Stimulated activated CD8-positive, alpha-beta memory T cell treated with anti-CD3 and anti-CD28 coated beads, Interleukin-2, amount 100 ng/mL, for 1 hour (primary cell): ENCODE data around the gene ATE1.
"Not testable (repeated sequence)": the region's sequence is repeated elsewhere in the genome, so short reads cannot be mapped to it uniquely, and the experiment has no call there.

Source experiments
- DNase-seq, 2 donors: peaks; one replicate each; pipeline ENCODE4 v3.0.0-alpha.2; 2020; ENCODE audit warnings: low read depth in 2 of 2

Gene ATE1

DNA sequence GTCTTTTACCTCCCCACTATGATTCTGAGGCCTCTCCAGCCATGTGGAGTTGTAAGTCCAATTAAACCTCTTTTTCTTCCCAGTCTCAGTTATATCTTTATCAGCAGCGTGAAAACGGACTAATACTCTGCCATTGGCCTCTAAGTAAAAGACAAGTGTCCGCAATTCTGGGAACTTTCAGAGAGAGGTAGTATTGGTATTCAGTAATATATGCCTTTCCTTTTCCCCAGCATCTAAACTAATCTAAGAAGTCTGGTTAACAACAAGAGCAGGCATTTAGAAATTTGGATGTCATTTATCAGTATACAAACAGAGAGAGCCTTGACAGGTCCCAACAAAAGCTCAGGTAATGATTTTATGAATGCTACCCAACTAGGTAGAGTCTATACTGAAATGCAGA, 95.2 kb downstream of the ATE1 start:
- DNase-seq, result no peak

DNA sequence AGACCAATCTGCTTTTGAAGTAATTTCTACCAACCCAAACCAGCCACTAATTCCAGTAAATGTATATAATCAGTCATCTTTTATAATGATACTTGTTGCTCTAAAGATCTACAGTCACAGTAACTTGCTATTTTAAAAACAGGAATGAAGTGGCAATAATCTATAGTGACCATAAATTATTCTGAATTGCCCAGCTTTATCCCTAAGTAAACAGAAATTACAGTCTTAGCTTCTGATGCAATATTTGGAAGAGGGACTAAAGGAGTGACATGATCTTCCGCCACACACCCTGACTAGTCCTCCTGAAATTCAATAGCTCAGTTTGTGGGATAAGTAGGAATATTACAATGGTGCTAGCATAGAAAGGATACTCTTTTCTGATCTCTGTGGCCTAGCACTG, 96.1 kb downstream of the ATE1 start:
- no peak for DNase-seq

DNA sequence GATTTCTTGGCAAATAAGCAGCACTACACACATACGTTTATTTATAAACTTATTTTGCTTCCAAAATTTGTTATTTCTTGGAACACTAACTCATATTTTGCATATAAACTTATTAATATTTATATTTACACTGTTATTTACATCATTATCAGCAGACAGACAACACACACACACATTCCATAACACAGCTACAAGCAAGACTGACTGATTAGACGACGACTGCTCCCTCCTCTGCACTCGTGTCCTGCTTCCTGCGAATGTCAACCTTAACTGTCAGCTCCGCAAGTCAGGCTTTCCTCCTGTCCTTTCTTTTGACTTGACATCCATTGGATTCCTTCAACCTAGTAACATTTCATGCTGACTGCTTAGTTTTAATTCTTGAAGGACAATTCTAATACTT, 96.6 kb downstream of the ATE1 start:
- DNase-seq, result no peak

DNA sequence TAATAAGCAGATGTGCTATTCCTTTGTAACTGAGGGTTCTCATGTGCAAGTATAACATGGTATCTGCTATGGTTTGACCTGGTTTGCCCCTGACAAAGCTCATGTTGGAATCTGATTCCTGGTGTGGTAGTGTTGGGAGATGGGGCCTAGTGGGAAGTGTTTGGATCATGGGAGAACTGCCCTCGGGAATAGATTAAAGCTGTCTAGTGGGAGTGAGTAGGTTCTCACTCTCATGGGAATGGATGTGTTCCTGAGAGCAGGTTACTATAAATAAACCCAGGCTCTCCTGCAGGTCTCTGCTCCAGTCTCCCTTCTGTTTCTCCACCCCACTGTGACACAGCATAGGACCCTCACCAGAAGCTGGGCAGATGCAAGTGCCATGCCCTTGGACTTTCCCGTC, 97.7 kb downstream of the ATE1 start:
- no peak for DNase-seq

DNA sequence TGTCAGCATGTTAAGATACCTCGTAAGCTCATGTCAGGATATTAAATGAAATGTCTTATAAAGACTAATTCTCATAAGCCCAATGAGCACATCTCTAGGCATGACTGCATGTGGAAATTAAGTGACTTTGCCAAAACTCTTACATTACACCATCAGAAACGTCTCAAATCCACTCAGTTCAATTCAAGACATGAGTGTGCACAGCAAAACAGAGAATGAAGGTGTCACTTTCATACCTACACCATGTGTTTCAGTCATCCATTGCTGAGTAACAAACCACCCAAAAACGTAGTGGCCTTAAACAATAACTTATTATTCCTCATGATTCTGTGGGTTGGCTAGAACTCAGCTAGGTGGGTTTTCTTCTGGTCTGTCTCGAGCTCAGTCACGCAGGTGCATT, 99.8 kb downstream of the ATE1 start:
- DNase-seq, result no peak

DNA sequence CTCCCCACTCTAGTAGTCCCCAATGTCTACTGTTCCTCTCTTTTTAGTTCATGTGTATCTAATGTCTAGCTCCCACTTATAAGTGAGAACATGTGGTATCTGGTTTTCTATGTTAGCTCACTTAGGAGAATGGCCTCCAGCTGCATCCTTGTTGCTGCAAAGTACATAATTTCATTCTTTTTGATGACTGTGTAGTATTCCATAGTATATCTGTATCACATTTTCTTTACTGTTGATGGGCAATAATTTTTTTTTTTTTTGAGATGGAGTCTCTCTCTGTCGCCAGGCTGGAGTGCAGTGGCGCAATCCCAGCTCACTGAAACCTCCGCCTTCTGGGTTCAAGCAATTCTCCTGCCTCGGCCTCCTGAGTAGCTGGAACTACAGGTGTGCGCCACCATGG, 101.1 kb downstream of the ATE1 start:
- not testable (repeated sequence) for DNase-seq

DNA sequence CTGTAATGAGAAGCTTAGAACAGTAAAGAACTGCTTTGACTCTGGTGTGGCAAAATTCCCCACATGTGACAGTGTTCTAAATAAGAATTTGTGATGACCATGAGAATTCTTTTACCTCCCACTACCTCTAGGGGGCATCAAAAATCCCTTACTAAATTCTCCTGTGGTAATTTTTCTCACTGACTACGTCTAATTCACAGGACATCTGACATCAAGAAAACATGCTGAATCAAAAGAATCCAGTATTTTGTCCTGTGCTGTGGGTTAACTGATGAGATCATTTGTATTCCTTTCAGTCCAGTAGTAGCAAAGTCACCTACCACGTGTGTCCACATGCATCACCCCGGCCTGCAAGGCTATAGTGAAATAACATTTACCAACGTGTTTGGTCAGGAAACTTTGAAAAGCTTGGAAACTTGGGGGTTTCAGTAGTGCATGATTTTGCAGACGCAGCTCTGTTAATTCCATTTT, 103.8 kb downstream of the ATE1 start:
- no peak for DNase-seq

DNA sequence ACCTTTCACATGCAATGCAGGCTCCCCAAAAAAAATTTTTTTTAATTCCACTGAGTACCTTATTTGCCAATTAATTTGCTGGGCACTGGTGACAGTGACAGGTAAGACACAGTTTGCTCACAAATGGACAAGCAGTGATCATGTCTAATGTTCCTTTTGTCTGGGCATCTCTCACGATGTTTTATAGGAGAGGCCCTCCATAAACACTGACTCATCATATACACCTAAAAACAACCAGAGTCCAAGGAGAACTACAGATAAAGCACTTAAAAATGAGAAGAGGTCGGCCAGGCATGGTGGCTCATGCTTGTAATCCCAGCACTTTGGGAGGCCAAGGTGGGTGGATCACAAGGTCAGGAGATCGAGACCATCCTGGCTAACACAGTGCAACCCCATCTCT, 105.1 kb downstream of the ATE1 start:
- DNase-seq, result no peak

DNA sequence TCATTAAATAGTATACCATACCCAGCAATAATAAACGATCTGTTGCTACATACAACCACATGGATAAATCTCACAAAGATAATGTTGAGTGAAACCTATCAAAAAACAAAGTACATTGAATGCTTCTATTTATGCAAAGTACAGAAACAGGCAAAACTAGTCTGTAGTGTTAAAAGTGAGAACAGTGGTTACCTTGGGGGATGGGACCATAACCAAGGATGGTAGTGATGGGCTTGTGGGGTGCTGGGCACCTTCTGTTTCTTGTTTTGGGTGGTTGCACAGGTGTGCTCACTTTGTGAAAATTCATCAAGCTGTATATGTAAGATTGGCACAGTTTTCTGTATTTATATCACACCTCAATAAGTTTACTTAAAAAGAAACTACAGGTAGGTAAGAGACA, 105.7 kb downstream of the ATE1 start:
- no peak for DNase-seq

DNA sequence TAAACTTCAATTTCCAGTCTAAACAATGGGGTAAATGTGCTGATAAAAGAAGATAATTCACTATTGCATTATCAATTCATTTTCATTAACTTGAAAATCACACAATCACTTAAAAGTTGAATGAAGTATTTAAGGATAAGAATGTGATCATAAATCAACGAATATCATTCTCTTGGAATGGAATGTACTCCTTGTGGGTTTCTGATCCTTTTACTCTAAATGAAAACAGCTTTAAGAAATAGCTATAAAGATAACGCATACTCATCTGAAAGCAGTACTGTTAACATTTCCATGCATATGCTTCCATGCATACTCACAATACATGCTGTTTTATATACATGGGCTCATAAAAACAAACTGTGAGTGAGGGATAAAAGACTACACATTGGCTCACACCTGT, 108.8 kb downstream of the ATE1 start:
- no peak for DNase-seq

DNA sequence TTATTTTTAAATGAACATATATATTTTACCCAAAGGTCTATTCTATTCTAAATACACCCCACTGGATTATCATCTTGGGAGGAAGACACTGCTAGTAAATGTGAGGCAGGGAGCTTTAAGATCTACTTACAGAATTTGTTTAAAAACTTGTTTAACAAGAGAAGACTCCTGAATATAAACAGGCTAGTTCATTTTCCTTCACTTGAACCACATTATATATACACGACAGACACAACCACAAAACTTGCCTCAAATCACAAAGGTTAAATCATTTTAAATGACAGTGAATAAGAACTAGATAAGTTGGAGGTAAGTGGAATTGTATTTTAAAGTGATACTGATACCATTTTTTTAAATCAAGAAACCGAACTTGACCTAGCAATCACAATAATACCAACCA, 109.2 kb downstream of the ATE1 start:
- no peak for DNase-seq

DNA sequence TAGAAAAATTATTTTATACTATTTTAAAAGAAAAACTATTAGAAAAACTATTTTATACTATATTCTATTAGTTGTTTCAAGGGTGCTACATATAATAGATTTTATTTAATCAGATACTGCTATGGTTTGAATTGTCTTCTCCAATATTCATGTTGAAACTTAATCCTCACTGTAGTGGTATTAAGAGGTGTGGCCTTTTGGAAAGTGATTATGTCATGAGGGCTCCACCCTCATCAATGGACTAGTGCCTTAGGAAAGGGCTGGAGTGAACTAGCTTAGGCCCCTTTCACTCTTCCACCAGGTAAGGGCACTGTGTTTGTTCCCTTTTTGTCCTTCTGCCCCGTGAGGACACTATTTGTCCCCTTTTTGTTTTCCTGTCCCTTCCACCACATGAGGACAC, 111.6 kb downstream of the ATE1 start:
- DNase-seq, result no peak

DNA sequence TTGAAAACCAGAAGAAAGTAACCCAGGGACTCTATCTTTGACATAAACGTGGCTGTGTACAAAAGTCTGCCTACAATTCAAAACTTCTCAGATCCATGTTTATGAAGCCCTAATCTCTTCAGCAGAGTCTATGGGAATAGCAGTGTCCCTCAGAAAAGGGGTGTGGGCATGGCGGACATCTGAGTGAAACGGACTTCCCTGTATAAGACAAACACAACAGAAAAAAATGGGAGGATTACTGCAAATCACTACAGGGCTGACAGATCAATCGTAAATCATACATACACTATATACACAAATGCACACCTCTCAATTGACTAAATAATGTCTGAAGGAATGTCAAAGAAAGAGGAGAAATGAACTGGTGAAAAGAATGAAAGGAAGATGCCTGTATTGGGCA, 114.0 kb downstream of the ATE1 start:
- no peak for DNase-seq

DNA sequence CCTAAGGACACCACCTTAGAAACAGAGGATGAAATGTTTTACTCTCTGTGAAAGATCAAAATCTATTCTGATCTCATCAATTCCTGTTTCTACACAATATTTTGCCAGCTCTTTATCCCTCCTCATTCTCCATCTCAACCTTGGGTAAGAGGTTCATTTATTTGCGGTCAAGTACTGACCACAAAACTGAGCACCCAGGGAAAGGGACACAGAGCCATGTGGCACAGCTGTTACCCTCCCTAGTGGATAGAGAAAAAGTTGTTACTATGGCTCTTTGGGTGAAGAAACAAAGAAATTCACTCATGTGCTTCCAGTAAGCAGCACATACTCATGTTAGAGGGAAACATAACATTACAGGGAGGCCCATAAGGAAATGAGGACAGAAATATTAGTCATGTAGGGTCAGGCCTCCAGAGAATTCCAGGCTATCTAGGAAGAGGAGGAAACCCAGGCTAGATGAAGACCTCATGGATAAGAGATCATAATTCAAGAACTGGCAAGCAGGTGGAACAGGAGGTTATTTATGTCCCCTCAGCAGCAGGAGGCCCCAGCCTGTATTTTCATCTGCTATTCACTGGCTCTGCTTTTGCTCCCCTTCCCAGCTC, 114.5 kb downstream of the ATE1 start:
- DNase-seq, result no peak

DNA sequence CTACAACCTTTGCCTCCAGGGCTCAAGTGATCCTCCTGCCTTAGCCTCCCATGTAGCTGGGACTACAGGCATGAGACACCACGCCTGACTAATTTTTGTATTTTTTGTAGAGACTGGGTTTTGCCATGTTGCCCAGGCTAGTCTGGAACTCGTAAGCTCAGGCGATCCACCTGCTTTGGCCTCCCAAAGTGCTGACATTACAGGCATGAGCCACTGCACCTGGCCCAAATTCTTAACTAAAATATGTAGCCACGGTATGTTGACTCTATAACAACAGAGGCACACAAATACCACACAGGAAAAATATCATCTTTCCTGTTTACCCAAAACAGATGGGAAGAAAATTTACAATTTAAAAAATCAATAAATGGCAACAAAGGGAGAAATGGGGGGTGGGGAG, 115.8 kb downstream of the ATE1 start:
- no peak for DNase-seq

DNA sequence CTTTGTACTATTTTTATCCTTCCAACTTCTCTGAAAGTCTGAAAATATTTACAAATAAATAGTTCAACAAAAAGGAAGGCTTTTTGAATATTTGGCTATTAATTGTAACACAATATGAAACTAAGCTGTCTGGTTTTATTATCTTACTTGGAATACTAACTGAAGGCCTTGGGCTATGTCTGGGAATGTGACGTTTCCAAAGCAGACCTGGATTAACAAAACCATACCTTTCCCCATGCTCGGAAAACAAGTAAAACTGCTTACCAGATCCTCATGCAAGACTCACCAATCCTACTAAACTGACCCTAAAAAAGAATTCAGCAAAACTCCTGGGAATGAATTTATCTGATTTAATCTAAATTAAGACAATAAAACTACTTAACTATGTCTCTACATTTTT, 116.4 kb downstream of the ATE1 start:
- no peak for DNase-seq

DNA sequence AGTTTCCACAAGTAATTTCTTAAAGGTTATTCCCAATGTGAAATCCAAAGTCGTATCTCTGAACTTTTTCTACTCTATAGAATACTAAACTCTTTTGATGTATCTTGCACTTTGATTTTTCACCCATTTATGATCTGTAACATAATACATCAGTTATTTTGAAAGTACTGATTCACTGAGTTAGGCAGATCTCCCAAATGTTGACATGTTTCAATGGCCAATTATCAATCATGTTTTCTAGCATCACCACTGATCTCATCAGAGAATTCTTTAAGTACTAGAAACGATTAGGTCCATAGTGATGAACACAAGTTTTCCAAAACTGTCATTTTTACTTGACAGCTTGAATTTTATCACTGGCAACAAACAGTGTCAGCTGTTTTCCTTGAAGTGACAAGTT, 119.0 kb downstream of the ATE1 start:
- DNase-seq, result no peak

DNA sequence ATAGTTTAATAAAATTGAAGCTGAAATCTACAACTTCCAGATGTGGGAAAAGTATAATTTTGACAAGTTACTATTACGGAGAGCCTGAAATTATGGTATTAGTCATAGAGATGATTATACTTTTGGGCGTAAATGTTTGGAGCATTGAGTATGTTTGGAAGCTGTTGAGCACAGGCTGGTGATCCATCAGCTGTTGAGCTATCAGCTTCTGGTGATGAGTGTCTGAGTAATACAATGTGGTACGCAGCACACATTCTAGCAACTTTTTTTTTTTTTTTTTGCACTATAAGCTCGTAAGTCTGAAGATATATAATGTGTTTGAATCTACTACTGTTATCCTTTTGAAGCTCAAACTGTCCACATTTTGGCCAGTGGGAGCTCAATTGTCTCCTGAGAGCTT, 123.4 kb downstream of the ATE1 start:
- no peak for DNase-seq

DNA sequence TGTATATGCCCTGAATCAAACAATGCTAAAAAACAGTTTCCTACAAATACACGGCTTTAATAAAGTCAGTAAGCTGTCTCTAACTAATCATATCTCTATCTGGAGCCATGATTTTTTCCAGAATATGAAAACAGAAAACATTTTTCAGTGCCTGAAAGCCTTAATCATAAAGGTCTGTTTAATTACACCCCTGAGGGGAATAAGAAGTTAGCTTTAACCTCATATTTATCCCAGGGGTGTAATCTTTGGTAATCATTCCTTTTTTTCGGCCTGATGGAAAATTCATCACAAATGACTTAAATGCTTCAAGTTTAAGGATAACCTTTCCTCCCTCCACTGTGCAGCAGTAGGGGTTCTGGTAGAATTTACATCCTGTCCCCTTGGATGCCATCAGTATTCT, 124.2 kb downstream of the ATE1 start:
- DNase-seq, result no peak

DNA sequence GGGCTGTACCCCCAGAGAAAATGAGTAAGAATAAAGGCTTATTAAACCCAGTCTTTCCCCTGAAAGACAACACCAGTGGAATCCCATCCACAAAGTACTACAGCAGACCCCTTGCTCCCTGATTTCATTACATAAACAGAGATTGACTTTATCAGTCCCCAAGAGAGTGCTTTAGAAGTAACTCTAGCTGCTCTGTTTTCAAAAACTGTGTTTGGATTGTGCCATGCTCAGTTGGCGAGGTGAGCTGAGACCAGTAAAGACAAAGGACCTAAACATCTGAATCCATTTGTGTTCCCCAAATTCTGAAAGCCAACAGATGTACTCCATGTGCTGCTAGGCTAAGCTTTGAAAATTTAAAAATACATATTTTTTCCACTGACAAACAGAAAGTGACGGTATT, 127.0 kb downstream of the ATE1 start:
- no peak for DNase-seq

DNA sequence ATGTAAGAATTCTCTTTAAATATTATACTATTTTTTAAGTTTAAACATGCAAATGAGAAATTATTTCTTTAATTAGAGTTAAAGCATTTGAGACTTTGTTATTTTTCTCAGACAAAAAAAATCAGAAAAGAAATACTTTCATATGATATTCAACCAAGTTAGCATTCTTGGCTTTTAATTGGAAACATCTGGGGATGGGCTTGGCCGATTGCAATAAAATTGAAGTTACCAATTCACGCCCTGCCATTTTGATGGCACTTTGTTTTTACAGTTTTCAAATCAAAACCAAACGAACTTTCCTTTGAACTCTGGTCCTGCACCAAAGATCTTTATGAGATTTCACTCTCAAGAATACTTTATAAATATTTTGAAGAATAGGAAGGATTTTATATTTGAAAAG, 127.7 kb downstream of the ATE1 start:
- no peak for DNase-seq

DNA sequence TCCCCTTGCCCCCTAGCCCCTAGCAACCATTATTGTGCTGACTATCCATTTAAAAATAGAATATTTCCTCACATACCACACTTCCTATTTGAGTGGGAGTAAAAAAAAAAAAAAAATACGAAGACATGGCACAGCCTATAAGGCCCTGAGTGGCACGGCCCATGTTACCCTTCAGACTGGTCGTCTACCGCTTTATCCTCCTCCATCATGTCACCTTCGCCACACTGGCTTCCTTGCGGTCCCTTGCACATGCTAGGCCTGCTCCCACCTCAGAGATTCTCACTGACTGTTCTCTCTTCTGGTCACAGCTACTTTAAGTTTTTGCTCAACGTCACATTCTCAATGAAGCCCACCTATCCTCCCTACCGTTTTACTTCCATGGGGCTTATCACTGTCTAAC, 130.3 kb downstream of the ATE1 start:
- DNase-seq, result no peak

DNA sequence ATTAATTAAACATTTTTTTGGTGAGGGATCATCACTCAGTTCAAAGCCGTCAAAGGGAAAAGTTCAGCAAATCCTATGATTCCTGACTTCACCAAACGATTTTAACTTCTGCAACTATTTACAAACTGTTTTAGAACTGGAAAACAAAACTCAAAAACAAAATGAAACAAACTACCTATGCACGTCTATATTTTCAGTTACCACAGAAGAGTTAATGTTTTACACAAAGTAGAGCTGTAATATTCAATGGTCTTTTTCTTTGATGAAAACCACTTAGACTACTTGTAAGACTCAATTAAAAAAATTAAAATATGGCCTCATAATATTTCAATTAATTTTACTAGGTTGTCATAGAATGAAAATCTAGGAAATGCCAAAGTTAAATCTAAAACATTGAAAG, 131.5 kb downstream of the ATE1 start:
- DNase-seq, result no peak

DNA sequence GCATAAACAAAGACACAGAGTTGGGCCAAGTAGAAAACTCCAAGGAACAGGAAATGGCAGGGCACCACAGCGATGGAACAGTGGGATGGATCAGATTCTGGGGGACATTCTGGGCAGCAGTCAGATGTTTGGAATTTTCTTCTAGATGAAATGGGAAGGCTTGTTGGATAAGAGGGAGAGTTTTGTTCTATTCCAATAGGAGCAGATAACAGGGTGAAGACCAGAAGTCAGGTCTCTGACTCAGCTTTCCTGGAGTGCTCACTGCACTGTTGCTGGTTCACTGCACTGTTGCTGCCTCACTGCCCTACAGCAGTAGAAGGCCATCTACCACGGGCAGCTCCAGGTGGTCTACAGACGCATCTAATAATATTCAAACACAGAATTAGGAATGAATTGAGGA, 135.6 kb downstream of the ATE1 start:
- no peak for DNase-seq

DNA sequence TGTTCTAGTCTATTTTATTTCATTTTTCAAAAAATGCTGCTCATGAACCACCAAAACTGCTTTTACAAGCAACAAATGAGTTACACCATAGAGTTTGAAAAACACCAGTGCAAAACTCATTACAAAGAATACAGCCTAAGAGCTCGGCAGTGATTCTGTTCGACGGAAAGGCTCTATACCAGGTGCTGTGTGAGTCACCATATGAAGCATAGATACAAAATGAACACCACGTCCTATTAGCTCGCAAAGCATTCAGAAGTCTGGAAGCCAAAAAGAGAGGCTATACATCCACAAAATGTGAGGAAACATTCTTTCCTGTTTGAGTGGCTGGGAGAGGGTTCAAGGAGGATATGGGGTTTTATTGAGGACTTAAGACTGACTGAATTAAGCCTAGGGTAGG, 136.1 kb downstream of the ATE1 start:
- no peak for DNase-seq
